ENCODE data around the gene AKAP8L. TPM values are rescaled to one million over a fixed set of nuclear protein-coding genes. Genes with fewer than 3 reads are reported as not detected.
A peak's percentile ranks its signal among the peaks of the same experiment; 100 is the strongest.

The AKAP8L gene
- total and polyA plus RNA-seq, 2 of the 8 experiments (the other 6 are each of a cell fraction or from before 2014, with no cell fraction given): 75.1 to 138 TPM

DNA sequence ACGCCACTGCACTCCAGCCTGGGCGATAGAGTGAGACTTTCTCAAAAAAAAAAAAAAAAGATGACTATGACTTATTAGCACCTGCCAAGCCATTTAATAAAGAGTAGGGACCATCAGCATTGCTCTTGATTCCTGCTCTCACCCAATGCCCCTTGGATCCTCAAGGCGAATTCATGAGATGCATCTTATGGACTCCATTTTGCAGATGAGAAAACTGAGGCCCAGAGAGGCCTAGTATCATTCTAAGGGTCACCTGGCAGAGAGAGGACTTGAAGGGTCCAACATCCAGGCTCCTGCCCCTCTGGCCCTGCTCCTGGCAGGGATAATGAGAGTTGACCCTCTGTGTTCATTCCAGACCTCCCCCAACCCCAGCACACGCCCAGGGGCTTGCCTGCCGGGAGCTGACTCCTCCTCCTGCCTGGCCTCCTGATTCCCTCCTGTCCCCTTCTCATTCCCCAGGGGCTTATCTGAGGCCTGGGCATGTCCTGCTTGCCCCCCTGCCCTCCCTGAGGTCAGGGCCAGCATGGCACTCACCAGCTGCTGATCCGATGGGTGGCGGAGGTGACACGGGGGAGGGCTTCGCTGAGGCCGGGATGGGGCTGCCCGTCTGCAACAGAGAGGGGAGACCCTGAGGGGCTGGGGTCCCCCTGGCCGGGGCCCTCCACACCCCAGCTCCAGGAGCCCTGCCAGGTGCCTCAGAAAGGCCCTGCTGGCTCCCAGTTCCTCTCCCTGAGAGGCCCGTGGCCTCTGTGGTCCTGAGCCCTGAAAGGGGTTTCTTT is 23.5 kb upstream of the AKAP8L start:
- H2AK5ac ChIP-seq (ENCODE audit: low read depth, low read length): no peak overlapping the region
- no peak for DNase-seq (ENCODE audit: low read depth in 1 of 2, low spot score in 2 of 2)
- H3K9ac ChIP-seq (replicated peaks in 1 of 4; ENCODE audit: extremely low read depth in 1 of 4, low read depth in 3 of 4, low read length in 3 of 4): no peak overlapping the region
- H3K23me2 ChIP-seq (ENCODE audit: low read depth, low read length): no peaks in the 10 kb centered on the region
- H4K91ac ChIP-seq (replicated peaks; ENCODE audit: insufficient read length, low read length): no peak overlapping the region
- H2AFZ ChIP-seq (ENCODE audit: low read length): no peak overlapping the region
- no peak overlapping the region for H2BK120ac ChIP-seq (replicated peaks; ENCODE audit: low read depth, low read length)
- CTCF ChIA-PET (ENCODE audit: partially characterized antibody): interaction anchor here (1.0 to 1.6 kb wide), 2 partner anchors 20 to 33 kb away, joined by 3 to 4 read pairs; no protein-coding TSS in a partner anchor
- H3K36me3 ChIP-seq (ENCODE audit: control insufficient read depth in 2 of 4, insufficient read depth in 4 of 4, low read length in 3 of 4): no peaks in the 10 kb centered on the region
- no peak overlapping the region for H2BK5ac ChIP-seq (ENCODE audit: low read depth, low read length)
- no peaks in the 10 kb centered on the region for H4K20me1 ChIP-seq (replicated peaks in 1 of 2; ENCODE audit: control insufficient read depth in 1 of 2, insufficient read depth in 2 of 2, low read length in 2 of 2)
- H3K56ac ChIP-seq (replicated peaks; ENCODE audit: insufficient read length, low read depth, low read length): no peak overlapping the region
- no peak overlapping the region for H3K23ac ChIP-seq (ENCODE audit: insufficient read length)
- no peak overlapping the region for H4K5ac ChIP-seq (ENCODE audit: insufficient read length, low read depth, low read length)
- H3K18ac ChIP-seq (ENCODE audit: extremely low read depth, low read length): no peak overlapping the region
- H2BK15ac ChIP-seq (ENCODE audit: low read length): no peak overlapping the region
- H4K8ac ChIP-seq (ENCODE audit: extremely low read depth, insufficient read depth, low read length): peak overlapping the region; percentile 83; the same call in 1 of the 2 replicates
- no peaks in the 10 kb centered on the region for H3K9me3 ChIP-seq (ENCODE audit: insufficient read depth in 2 of 2, low read depth in 1 of 2, low read length in 1 of 2)
- H3K79me2 ChIP-seq (ENCODE audit: control insufficient read depth in 1 of 2, insufficient read depth in 2 of 2, low read length in 2 of 2): no peaks in the 10 kb centered on the region
- no peak overlapping the region for H3K4me2 ChIP-seq (ENCODE audit: insufficient read depth in 1 of 2, low read depth in 2 of 2, low read length in 2 of 2)
- no peak overlapping the region for H3K27ac ChIP-seq (ENCODE audit: low read depth, low read length)
- POLR2A ChIA-PET (ENCODE audit: partially characterized antibody): interaction anchor here (1.1 kb wide), 1 partner anchor 10 kb away, joined by 4 read pairs; no protein-coding TSS in a partner anchor
- WGBS, 2 experiments (ENCODE audit: extremely low coverage in 1 of 2, insufficient coverage in 1 of 2, insufficient read length in 1 of 2, insufficient replicate concordance in 2 of 2, low coverage in 1 of 2, low lambda C conversion rate in 2 of 2, missing lambda C conversion rate in 1 of 2): 77% methylated on average over 9 of the region's 13 CpGs; no CpG with 5 or more reads in 1 of the 2 experiments
- no peak overlapping the region for H3K4me3 ChIP-seq (ENCODE audit: extremely low read depth in 1 of 4, insufficient read depth in 2 of 4, low read depth in 3 of 4, low read length in 4 of 4)
- H3K4me1 ChIP-seq (replicated peaks in 1 of 4; ENCODE audit: control insufficient read depth in 3 of 4, insufficient read depth in 4 of 4, low read length in 3 of 4): no peaks in the 10 kb centered on the region; a peak in 1 of 7 replicates
- no peaks in the 10 kb centered on the region for H3K27me3 ChIP-seq (replicated peaks in 1 of 4; ENCODE audit: control insufficient read depth in 3 of 4, extremely low read depth in 1 of 4, insufficient read depth in 3 of 4, low read length in 3 of 4)
- no peak for FAIRE-seq
- H3K14ac ChIP-seq (ENCODE audit: insufficient read length): no peak overlapping the region
- no peak overlapping the region for H3K4ac ChIP-seq (replicated peaks; ENCODE audit: insufficient read length, low read depth, low read length)
- no peaks in the 10 kb centered on the region for H3K79me1 ChIP-seq (ENCODE audit: low read depth, low read length)
- no peak overlapping the region for H2BK12ac ChIP-seq (ENCODE audit: low read depth, low read length)
- H2BK20ac ChIP-seq (ENCODE audit: low read length): no peak overlapping the region
- TF ChIP-seq RXRA (IDR thresholded peaks at IDR 0.05; ENCODE audit: insufficient read depth, low read depth, low read length) (no peak), HDAC6 (IDR thresholded peaks at IDR 0.05; ENCODE audit: low read depth, low read length) (no peak), POLR2AphosphoS5 (IDR thresholded peaks at IDR 0.05; ENCODE audit: low read depth, low read length) (no peak), SAP30 (IDR thresholded peaks at IDR 0.05; ENCODE audit: insufficient read depth, insufficient replicate concordance, low read length) (no peak), CEBPB (IDR thresholded peaks at IDR 0.05; ENCODE audit: low read depth, low read length) (no peak), RNF2 (IDR thresholded peaks at IDR 0.05; ENCODE audit: borderline replicate concordance, low read depth, low read length, missing control alignments, poor library complexity, severe bottlenecking) (no peak), TBP (IDR thresholded peaks at IDR 0.05; ENCODE audit: low read depth, low read length) (no peak), RAD21 (IDR thresholded peaks at IDR 0.05 in 1 of 2, conservative IDR thresholded peaks at IDR 0.05 in 1 of 2; ENCODE audit: low read depth in 2 of 2, low read length in 2 of 2) (no peak), CHD1 (IDR thresholded peaks at IDR 0.05; ENCODE audit: low read depth, low read length) (no peak), TEAD4 (IDR thresholded peaks at IDR 0.05; ENCODE audit: low read depth, low read length) (no peak)

All from H1 (cell line).